ENCODE results near the gene MCTS1. TPM values are rescaled to one million over a fixed set of nuclear protein-coding genes. Genes with fewer than 3 reads are reported as not detected.
"Not testable (repeated sequence)": the region's sequence is repeated elsewhere in the genome, so short reads cannot be mapped to it uniquely, and the experiment has no call there.

MCTS1 gene
- total RNA-seq, 1 donor from 2014 or later = 6.1 TPM

DNA sequence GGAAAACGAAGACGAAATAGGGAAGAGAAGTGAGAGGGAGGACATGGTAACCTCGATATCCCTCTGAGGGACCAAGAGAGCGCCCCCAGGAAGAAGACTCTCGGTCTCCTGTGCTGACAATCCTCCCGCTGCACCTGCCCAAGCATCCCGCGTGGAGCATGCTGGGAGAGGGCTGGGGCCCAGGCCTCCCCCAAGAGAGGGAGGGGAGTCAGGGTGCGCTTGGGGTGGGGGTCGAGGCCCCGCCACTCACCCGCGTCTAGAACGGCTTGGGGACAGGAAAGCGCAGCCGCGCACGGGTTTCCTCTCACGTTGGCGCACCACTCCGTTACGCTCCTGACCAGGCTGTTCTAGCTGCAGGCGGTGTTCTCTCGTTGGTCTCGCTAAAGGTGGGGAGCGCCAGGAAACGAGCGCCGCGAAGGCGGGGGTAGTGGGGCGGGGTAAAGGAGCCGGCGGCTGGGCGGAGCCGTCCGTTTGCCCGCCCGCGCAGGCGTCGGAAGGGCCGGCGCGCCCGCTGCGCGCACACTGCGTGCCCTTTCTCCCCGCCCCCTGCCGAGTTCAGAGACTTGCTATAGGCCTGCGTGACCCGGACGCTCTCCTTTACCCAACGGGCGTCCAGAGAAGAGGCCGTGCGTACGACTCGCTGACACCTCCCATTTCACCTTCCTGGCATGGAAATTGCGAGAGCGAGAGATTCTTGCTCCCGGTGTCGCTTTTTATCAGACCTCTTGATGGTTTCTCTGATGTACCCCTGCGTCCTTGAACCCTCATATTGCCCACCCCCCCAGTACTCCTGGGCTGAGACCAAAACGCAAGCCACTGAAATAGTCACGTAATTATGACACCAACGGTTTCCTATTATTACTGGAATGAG lies 26.0 kb downstream of the MCTS1 start, which contains the start of gene C1GALT1C1:
C1GALT1C1 (minus strand) TSS at position 388 of the 871 bp plus-strand sequence. CDS start 2,888 bp downstream, outside the sequence.
- peak within 1 kb of the TSS; percentile 74 for H3K27ac ChIP-seq
- TF ChIP-seq, protein P1, sequence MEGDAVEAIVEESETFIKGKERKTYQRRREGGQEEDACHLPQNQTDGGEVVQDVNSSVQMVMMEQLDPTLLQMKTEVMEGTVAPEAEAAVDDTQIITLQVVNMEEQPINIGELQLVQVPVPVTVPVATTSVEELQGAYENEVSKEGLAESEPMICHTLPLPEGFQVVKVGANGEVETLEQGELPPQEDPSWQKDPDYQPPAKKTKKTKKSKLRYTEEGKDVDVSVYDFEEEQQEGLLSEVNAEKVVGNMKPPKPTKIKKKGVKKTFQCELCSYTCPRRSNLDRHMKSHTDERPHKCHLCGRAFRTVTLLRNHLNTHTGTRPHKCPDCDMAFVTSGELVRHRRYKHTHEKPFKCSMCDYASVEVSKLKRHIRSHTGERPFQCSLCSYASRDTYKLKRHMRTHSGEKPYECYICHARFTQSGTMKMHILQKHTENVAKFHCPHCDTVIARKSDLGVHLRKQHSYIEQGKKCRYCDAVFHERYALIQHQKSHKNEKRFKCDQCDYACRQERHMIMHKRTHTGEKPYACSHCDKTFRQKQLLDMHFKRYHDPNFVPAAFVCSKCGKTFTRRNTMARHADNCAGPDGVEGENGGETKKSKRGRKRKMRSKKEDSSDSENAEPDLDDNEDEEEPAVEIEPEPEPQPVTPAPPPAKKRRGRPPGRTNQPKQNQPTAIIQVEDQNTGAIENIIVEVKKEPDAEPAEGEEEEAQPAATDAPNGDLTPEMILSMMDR (IDR thresholded peaks at IDR 0.05) = no peak
- TF ChIP-seq POLR2AphosphoS5 (IDR thresholded peaks at IDR 0.05; ENCODE audit: insufficient read depth in 1 of 2, low read depth in 1 of 2) (peak in 1 of 2 donors; percentile 81), POLR2A (IDR thresholded peaks at IDR 0.05) (peak in 1 of 2 donors; percentile 29)
- intact Hi-C loops (cut with DNase I) = no loop called here
- no peaks in the 10 kb centered on the region for H3K4me1 ChIP-seq
- peak within 1 kb of the TSS; percentile 56 to 59 for H3K4me3 ChIP-seq
- no peaks in the 10 kb centered on the region for H3K36me3 ChIP-seq
- H3K27me3 ChIP-seq = no peaks in the 10 kb centered on the region
- DNase-seq (ENCODE audit: extremely low spot score in 2 of 2) = peak in 1 of 2 donors; percentile 92
- H3K9me3 ChIP-seq = no peaks in the 10 kb centered on the region

DNA sequence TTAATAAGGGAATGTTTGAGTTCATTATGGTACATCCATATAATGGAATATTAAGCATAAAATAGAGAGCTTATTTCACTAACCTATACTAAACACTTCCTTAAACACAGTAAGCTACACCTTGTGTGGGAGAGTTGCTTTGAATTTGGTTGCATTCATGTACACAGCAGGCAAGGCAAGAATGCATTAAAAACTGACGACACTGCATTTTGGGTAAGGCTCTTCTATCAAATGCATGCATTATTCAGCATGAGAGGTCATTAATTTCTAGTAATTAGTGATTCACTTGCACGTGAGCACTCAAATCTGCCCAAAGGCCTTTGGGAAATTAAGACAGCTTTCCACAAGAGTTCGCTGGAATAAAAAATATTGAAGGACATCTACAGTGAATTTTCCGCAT lies 34.7 kb downstream of the MCTS1 start:
- no peak for TF ChIP-seq POLR2AphosphoS5 (IDR thresholded peaks at IDR 0.05; ENCODE audit: insufficient read depth in 1 of 2, low read depth in 1 of 2)
- TF ChIP-seq POLR2A (IDR thresholded peaks at IDR 0.05) = no peak
- TF ChIP-seq, protein P1 (IDR thresholded peaks at IDR 0.05) = no peak
- Histone ChIP-seq H3K4me1 (no peaks in the 10 kb centered on the region), H3K4me3 (no peak overlapping the region), H3K36me3 (no peaks in the 10 kb centered on the region), H3K27ac (no peak overlapping the region), H3K27me3 (no peaks in the 10 kb centered on the region), H3K9me3 (no peaks in the 10 kb centered on the region)
- DNase-seq (ENCODE audit: extremely low spot score in 2 of 2) = no peak
- intact Hi-C loops (cut with DNase I) = no loop called here

DNA sequence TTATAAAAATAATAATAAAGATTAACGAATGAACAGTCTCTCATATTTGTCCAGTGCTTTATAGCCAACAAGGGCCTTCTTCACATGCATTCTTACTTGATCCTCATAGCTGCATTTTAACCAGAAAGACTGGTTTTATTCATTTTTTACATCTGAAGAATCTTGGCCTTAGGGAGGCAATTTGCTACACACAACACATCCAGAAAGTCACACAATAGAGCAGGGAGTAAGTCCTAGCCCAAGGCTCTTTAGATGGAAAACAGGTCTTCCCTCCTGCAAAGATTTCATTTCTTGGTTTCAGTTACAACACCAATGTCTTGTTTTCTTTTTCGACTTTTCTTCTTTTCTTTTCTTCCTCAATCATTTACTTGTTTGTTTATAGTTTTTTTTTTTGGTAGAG lies 39.0 kb downstream of the MCTS1 start:
- no peak for DNase-seq (ENCODE audit: extremely low spot score in 2 of 2)
- Histone ChIP-seq H3K27me3 (no peaks in the 10 kb centered on the region), H3K4me1 (no peaks in the 10 kb centered on the region), H3K9me3 (no peaks in the 10 kb centered on the region), H3K4me3 (no peak overlapping the region), H3K27ac (no peak overlapping the region), H3K36me3 (no peaks in the 10 kb centered on the region)
- no peak for TF ChIP-seq POLR2A (IDR thresholded peaks at IDR 0.05)
- TF ChIP-seq, protein P1 (IDR thresholded peaks at IDR 0.05) = no peak
- TF ChIP-seq POLR2AphosphoS5 (IDR thresholded peaks at IDR 0.05; ENCODE audit: insufficient read depth in 1 of 2, low read depth in 1 of 2) = no peak
- intact Hi-C loops (cut with DNase I) = no loop called here

DNA sequence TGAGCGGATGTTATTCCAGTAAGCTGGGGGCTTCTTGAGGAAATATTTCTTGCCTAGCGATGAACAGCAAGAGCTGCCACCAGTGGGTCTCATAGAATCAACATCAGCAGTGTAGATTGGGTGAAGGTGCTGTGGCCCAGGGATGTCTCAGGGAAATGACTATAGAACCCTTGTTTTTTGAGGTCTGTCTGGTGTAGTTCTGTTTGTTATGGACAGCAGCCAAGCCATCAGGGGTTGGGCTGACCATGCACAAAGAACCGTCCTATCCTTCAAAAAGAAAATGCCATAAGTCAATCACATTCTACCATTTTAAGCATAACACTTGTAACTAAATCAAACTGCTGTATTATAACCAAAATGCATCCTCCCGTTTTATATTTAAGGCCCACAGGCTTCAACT lies 43.2 kb downstream of the MCTS1 start:
- no peaks in the 10 kb centered on the region for H3K27me3 ChIP-seq
- TF ChIP-seq, protein P1 (IDR thresholded peaks at IDR 0.05) = no peak
- TF ChIP-seq POLR2AphosphoS5 (IDR thresholded peaks at IDR 0.05; ENCODE audit: insufficient read depth in 1 of 2, low read depth in 1 of 2) = no peak
- no peak for TF ChIP-seq POLR2A (IDR thresholded peaks at IDR 0.05)

DNA sequence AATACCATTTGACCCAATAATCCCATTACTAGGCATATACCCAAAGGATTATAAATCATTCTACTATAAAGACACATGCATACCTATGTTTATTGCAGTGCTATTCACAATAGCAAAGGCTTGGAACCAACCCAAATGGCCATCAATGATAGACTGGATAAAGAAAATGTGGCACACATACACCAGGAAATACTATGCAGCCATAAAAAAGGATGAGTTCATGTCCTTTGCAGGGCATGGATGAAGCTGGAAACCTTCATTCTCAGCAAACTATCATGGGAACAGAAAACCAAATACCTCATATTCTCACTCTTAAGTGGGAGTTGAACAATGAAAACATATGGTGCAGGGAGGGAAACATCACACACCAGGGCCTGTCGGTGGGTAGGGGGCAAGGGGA lies 48.4 kb downstream of the MCTS1 start:
- H3K9me3 ChIP-seq; H3K27ac ChIP-seq; H3K36me3 ChIP-seq; intact Hi-C loops (cut with DNase I); DNase-seq (ENCODE audit: extremely low spot score in 2 of 2); H3K4me3 ChIP-seq; H3K4me1 ChIP-seq; H3K27me3 ChIP-seq: not testable (repeated sequence)

More for the DNA sequence above, 43.2 kb downstream of the MCTS1 start:
- Histone ChIP-seq H3K9me3 (no peaks in the 10 kb centered on the region), H3K4me1 (no peaks in the 10 kb centered on the region), H3K36me3 (no peaks in the 10 kb centered on the region), H3K4me3 (no peak overlapping the region), H3K27ac (no peak overlapping the region)
- intact Hi-C loops (cut with DNase I) = no loop called here
- DNase-seq (ENCODE audit: extremely low spot score in 2 of 2) = no peak

All from vagina (tissue), 2 donors.